Lower leg skin (tissue), 3 donors: ENCODE measurements around the gene TAMALIN.
A peak's percentile ranks its signal among the peaks of the same experiment; 100 is the strongest.

Experiments used
- CTCF ChIP-seq, 3 donors: fragments of 450-650 bp; IDR thresholded peaks; one replicate each; pipeline ENCODE4 v1.5.1; 2016; ENCODE audit warnings: antibody characterized with exemption in 3 of 3, mild to moderate bottlenecking in 3 of 3, moderate library complexity in 2 of 3
- POLR2A ChIP-seq, 2 donors: fragments of 450-650 bp; IDR thresholded peaks; one replicate each; pipeline ENCODE4 v1.6.1; 2016 to 2017; ENCODE audit warnings: antibody characterized with exemption in 2 of 2, mild to moderate bottlenecking in 1 of 2, moderate library complexity in 1 of 2

- TF ChIP-seq CTCF (IDR thresholded peaks at IDR 0.05) = peak in 1 of 3 donors; percentile 90
- no peak for TF ChIP-seq POLR2A (IDR thresholded peaks at IDR 0.05)
Measured at GRCh38 chr12:51980051-51980808, 26.5 kb upstream of the TAMALIN start.
